H1 (cell line): ENCODE measurements around the gene SHCBP1. TPM values are rescaled to one million over a fixed set of nuclear protein-coding genes. Genes with fewer than 3 reads are reported as not detected.

ENCODE experiments used
- CTCF ChIP-seq, 3 experiments: IDR thresholded peaks; 1 replicate in 2 of 3; 2 replicates in 1 of 3; pipeline versions ENCODE4 v1.5.1 to v1.6.1; 2011; ENCODE audit warnings: low read length in 3 of 3, mild to moderate bottlenecking in 3 of 3, inconsistent platforms in 2 of 3, low read depth in 1 of 3, moderate library complexity in 1 of 3; ENCODE audit not compliant: insufficient read depth in 1 of 3; ENCODE audit errors: control extremely low read depth in 1 of 3
- USF2 ChIP-seq: IDR thresholded peaks from 2 replicates; pipeline ENCODE4 v1.6.1; 2011; ENCODE audit warnings: low read length, improper control_type of control experiment
- polyA plus RNA-seq, 7 experiments: library from polyadenylated mRNA; depleted of rRNA in 3 of 7; stranded (reverse) in 5 of 7; unstranded in 2 of 7; fragments of >200 nt in 5 of 7; fragments of 200-250 nt in 2 of 7; gene quantifications; 1 replicate in 5 of 7; 2 replicates in 1 of 7; 4 replicates in 1 of 7; pipeline versions ENCODE4 v1.2.1 to v1.2.3, GENCODE V29; 2011 to 2013; ENCODE audit warnings: missing spikeins in 2 of 7, mixed read lengths in 2 of 7
- total RNA-seq: library from RNA; stranded (reverse); fragmentation: NEBNext Ultra II Directional; extraction: Animal tissue kit (Norgen Biotek cat#: 25700); gene quantifications from 2 replicates; pipeline ENCODE4 v1.2.1, GENCODE V29; 2021

SHCBP1 gene
- total and polyA plus RNA-seq, 2 of the 8 experiments (the other 6 are each of a cell fraction or from before 2014, with no cell fraction given): 5.7 to 14.8 TPM

GRCh38 chr16:46568472-46569230, 52.5 kb downstream of the SHCBP1 start (continued):
- TF ChIP-seq CTCF (IDR thresholded peaks at IDR 0.05; ENCODE audit: control extremely low read depth in 1 of 3, insufficient read depth in 1 of 3, low read depth in 1 of 3, low read length in 3 of 3) (no peak), USF2 (no peak)
